MM.1S (cell line): ENCODE data around the gene ABCC9.

Experiments
- DNase-seq: peaks from one replicate; pipeline ENCODE4 v3.0.0-alpha.2; 2015
- H2AFZ ChIP-seq: fragments of 300-600 bp; sonication (generic); 2 replicates; pipeline ENCODE4 v1.6.0; 2016; ENCODE audit warnings: antibody characterized with exemption, low read length
- H3F3A ChIP-seq: fragments of 300-600 bp; sonication (generic); 2 replicates; pipeline ENCODE4 v1.6.1; 2016; ENCODE audit warnings: mild to moderate bottlenecking, antibody characterized with exemption, low read length, moderate library complexity, mixed read lengths; ENCODE audit not compliant: insufficient read depth
- H3K27ac ChIP-seq: fragments of 300-600 bp; sonication (generic); 2 replicates; pipeline ENCODE4 v1.5.1; 2016; ENCODE audit warnings: mild to moderate bottlenecking, low read length
- H3K27me3 ChIP-seq: fragments of 300-600 bp; sonication (generic); replicated peaks from 2 replicates; pipeline ENCODE4 v1.6.0; 2016; ENCODE audit warnings: low read length; ENCODE audit not compliant: insufficient read depth
- H3K36me3 ChIP-seq: fragments of 300-600 bp; sonication (generic); replicated peaks from 2 replicates; pipeline ENCODE4 v1.6.1; 2016; ENCODE audit warnings: mild to moderate bottlenecking, low read length, mixed read lengths; ENCODE audit not compliant: insufficient read depth
- H3K4me1 ChIP-seq: fragments of 300-600 bp; sonication (generic); 2 replicates; pipeline ENCODE4 v1.6.1; 2016; ENCODE audit warnings: low read length, mixed read lengths
- H3K4me2 ChIP-seq: fragments of 300-600 bp; sonication (generic); 2 replicates; pipeline ENCODE4 v1.6.0; 2016; ENCODE audit warnings: low read depth, low read length
- H3K4me3 ChIP-seq: fragments of 300-600 bp; sonication (generic); 2 replicates; pipeline ENCODE4 v1.5.1; 2016; ENCODE audit warnings: low read length, mixed read lengths
- H3K79me2 ChIP-seq: fragments of 300-600 bp; sonication (generic); 2 replicates; pipeline ENCODE4 v1.6.1; 2016; ENCODE audit warnings: mixed run types, low read length, mixed read lengths
- H3K9ac ChIP-seq: fragments of 300-600 bp; sonication (generic); 2 replicates; pipeline ENCODE4 v1.6.1; 2016; ENCODE audit warnings: low read length, mixed read lengths
- H3K9me2 ChIP-seq: fragments of 300-600 bp; sonication (generic); replicated peaks from 2 replicates; pipeline ENCODE4 v1.6.1; 2016; ENCODE audit warnings: mild to moderate bottlenecking, low read length, mixed read lengths; ENCODE audit not compliant: insufficient read depth
- H3K9me3 ChIP-seq: fragments of 300-600 bp; sonication (generic); replicated peaks from 2 replicates; pipeline ENCODE4 v1.6.1; 2016; ENCODE audit warnings: mild to moderate bottlenecking, low read length, mixed read lengths; ENCODE audit not compliant: insufficient read depth
- H4K20me1 ChIP-seq: fragments of 300-600 bp; sonication (generic); 2 replicates; pipeline ENCODE4 v1.6.1; 2016; ENCODE audit warnings: mild to moderate bottlenecking, low read length, moderate library complexity, mixed read lengths; ENCODE audit not compliant: insufficient read depth
- EZH2 ChIP-seq: fragments of 300-600 bp; sonication (generic); optimal IDR thresholded peaks from 2 replicates; pipeline ENCODE3; 2017; ENCODE audit warnings: low read depth, mild to moderate bottlenecking, antibody characterized with exemption, low read length, mixed read lengths
- EZH2phosphoT487 ChIP-seq: fragments of 300-600 bp; sonication (generic); IDR thresholded peaks from 2 replicates; pipeline ENCODE4 v1.6.1; 2018; ENCODE audit warnings: antibody characterized with exemption, low read length
- TF ChIP-seq, protein P1 (sequence below): fragments of 300-600 bp; sonication (generic); IDR thresholded peaks from 2 replicates; pipeline ENCODE4 v1.5.1; 2016; ENCODE audit warnings: antibody characterized with exemption, low read length, mixed read lengths

The ABCC9 gene

DNA sequence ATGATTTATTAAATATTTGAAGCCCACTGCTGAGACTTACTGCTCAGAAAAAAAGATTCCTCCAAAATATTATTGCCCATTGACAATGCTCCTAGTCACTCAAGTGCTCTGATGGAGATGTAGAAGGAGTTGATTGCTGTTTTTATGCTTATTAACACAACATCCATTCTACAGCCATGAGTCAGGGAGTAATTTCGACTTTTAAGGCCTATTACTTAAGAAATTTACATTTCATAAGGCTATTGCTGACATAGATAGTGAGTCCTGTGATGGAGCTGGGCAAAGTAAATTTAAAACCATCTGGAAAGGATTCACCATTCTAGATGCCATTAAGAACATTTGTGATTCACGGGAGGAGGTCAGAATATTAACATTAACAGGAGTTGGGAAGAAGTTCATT is 171.9 kb downstream of the ABCC9 start:
- Histone ChIP-seq H3K4me3 (no peak overlapping the region), H3F3A (no peaks in the 10 kb centered on the region), H2AFZ (no peak overlapping the region), H3K27ac (no peak overlapping the region), H3K4me2 (no peak overlapping the region), H4K20me1 (no peaks in the 10 kb centered on the region), H3K4me1 (no peaks in the 10 kb centered on the region), H3K36me3 (no peaks in the 10 kb centered on the region), H3K27me3 (no peaks in the 10 kb centered on the region), H3K9me3 (no peaks in the 10 kb centered on the region), H3K9me2 (no peaks in the 10 kb centered on the region), H3K79me2 (no peaks in the 10 kb centered on the region), H3K9ac (no peak overlapping the region)
- no peak for DNase-seq
- TF ChIP-seq EZH2phosphoT487 (no peak), EZH2 (no peak)
- TF ChIP-seq, protein P1, sequence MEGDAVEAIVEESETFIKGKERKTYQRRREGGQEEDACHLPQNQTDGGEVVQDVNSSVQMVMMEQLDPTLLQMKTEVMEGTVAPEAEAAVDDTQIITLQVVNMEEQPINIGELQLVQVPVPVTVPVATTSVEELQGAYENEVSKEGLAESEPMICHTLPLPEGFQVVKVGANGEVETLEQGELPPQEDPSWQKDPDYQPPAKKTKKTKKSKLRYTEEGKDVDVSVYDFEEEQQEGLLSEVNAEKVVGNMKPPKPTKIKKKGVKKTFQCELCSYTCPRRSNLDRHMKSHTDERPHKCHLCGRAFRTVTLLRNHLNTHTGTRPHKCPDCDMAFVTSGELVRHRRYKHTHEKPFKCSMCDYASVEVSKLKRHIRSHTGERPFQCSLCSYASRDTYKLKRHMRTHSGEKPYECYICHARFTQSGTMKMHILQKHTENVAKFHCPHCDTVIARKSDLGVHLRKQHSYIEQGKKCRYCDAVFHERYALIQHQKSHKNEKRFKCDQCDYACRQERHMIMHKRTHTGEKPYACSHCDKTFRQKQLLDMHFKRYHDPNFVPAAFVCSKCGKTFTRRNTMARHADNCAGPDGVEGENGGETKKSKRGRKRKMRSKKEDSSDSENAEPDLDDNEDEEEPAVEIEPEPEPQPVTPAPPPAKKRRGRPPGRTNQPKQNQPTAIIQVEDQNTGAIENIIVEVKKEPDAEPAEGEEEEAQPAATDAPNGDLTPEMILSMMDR: no peak

DNA sequence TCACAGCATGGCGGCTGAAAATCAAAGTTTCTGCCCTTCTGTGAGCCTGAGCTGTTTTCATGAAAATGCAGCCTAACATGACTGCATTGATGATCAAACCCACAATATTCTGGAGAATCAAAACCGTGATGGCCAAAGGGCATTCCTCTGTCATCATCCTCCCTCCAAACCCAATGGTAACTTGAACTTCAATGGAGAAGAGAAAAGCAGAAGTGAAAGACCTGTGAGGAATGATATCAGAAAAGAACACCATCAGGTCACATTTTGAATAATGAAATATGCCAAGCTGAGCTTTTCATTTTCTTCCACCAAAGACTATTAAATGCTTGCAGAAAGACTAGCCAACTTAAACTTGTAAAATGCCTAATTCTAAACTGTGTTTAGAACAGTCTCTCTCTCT is 174.8 kb downstream of the ABCC9 start:
- no peak overlapping the region for H3K9ac ChIP-seq
- TF ChIP-seq EZH2: no peak
- TF ChIP-seq, protein P1: no peak
- no peak for TF ChIP-seq EZH2phosphoT487
- H3K4me3 ChIP-seq: no peak overlapping the region
- no peak overlapping the region for H3K27ac ChIP-seq
- no peaks in the 10 kb centered on the region for H3K79me2 ChIP-seq
- H3K9me2 ChIP-seq: no peaks in the 10 kb centered on the region
- H3K4me2 ChIP-seq: no peak overlapping the region
- H3K4me1 ChIP-seq: no peaks in the 10 kb centered on the region
- H3K9me3 ChIP-seq: no peaks in the 10 kb centered on the region
- H3K27me3 ChIP-seq: no peaks in the 10 kb centered on the region
- H3K36me3 ChIP-seq: no peaks in the 10 kb centered on the region
- H2AFZ ChIP-seq: no peak overlapping the region
- no peaks in the 10 kb centered on the region for H3F3A ChIP-seq
- H4K20me1 ChIP-seq: no peaks in the 10 kb centered on the region
- no peak for DNase-seq

DNA sequence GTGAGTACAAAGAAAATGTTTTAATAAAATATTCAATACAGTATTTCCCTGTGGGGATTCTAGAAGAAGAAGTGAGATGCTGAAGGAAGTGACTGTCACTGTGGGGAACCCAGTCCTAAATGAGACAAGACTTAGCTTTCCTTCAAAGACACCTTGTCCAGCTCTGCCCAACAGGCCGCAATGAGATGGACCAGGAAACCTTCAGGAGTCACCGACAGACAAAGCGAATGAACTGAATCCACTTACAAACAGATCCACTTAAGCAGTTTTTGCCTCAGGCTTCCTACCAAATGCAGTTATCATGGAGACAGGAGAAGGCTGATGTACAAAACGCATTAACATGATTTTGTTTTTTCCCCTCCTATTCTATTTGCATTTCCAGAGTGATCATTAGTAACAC is 176.3 kb downstream of the ABCC9 start:
- TF ChIP-seq EZH2phosphoT487: no peak
- TF ChIP-seq, protein P1: no peak
- no peak for TF ChIP-seq EZH2
- Histone ChIP-seq H3K4me2 (no peak overlapping the region), H2AFZ (no peak overlapping the region), H3K4me1 (no peaks in the 10 kb centered on the region), H3K9ac (no peak overlapping the region), H3K27me3 (no peaks in the 10 kb centered on the region), H3K27ac (no peak overlapping the region), H3K79me2 (no peaks in the 10 kb centered on the region), H3K36me3 (no peaks in the 10 kb centered on the region), H3K4me3 (no peak overlapping the region), H4K20me1 (no peaks in the 10 kb centered on the region), H3F3A (no peaks in the 10 kb centered on the region), H3K9me3 (no peaks in the 10 kb centered on the region), H3K9me2 (no peaks in the 10 kb centered on the region)
- DNase-seq: no peak
